Vagina (tissue), 2 donors: Measurements from ENCODE around the gene DEPP1. TPM values are rescaled to one million over a fixed set of nuclear protein-coding genes. Genes with fewer than 3 reads are reported as not detected.

ENCODE experiments used
- DNase-seq, 2 donors: peaks; one replicate each; pipeline ENCODE4 v3.0.0-alpha.2; 2017; ENCODE audit errors: extremely low spot score in 2 of 2
- H3K27ac ChIP-seq: fragments of 200-600 bp; sonication (generic); one replicate; pipeline ENCODE4 v1.5.1; 2019
- H3K27me3 ChIP-seq: fragments of 200-600 bp; sonication (generic); one replicate; pipeline ENCODE4 v1.5.1; 2019
- H3K36me3 ChIP-seq, 2 donors: fragments of 200-600 bp; sonication (generic); one replicate each; pipeline ENCODE4 v1.5.1; 2017 to 2019
- H3K4me1 ChIP-seq: fragments of 200-600 bp; sonication (generic); one replicate; pipeline ENCODE4 v1.5.1; 2019
- H3K4me3 ChIP-seq, 2 donors: fragments of 200-600 bp; sonication (generic); 1 replicate in 1 of 2; 2 replicates in 1 of 2; pipeline ENCODE4 v1.5.1; 2016 to 2019
- H3K9me3 ChIP-seq: fragments of 200-600 bp; sonication (generic); one replicate; pipeline ENCODE4 v1.5.1; 2019
- CTCF ChIP-seq, 3 experiments: fragments of 450-650 bp in 2 of 3; fragments of 200-600 bp in 1 of 3; sonication (generic) in 1 of 3; IDR thresholded peaks; one replicate each; pipeline ENCODE4 v1.5.1; 2017 to 2019; ENCODE audit warnings: antibody characterized with exemption in 3 of 3, mild to moderate bottlenecking in 2 of 3, moderate library complexity in 2 of 3
- POLR2A ChIP-seq, 2 donors: fragments of 450-650 bp; IDR thresholded peaks; one replicate each; pipeline ENCODE4 v1.6.1; 2017; ENCODE audit warnings: antibody characterized with exemption in 2 of 2, mild to moderate bottlenecking in 2 of 2, moderate library complexity in 2 of 2
- POLR2AphosphoS5 ChIP-seq, 2 donors: sonication (generic); formaldehyde crosslinking; IDR thresholded peaks; one replicate each; pipeline ENCODE4 v1.9.0; 2017; ENCODE audit warnings: antibody characterized with exemption in 2 of 2, mild to moderate bottlenecking in 2 of 2, low read depth in 1 of 2; ENCODE audit not compliant: insufficient read depth in 1 of 2
- intact Hi-C: fragments of 100-400 bp; cut with DNase I; formaldehyde crosslinking; loops from one replicate; pipeline ENCODE4 v1.15.1; 2023
- total RNA-seq: library from RNA; depleted of rRNA; stranded (reverse); fragments of >200 nt; gene quantifications from one replicate; pipeline ENCODE4 v1.2.3, GENCODE V29; 2016

Gene DEPP1
- total RNA-seq, 1 donor from 2014 or later: 155 TPM

GRCh38 chr10:44927352-44927751, 51.3 kb downstream of the DEPP1 start:
- intact Hi-C loops: no loop called here
- Histone ChIP-seq H3K9me3 (no peaks in the 10 kb centered on the region), H3K4me3 (no peak overlapping the region), H3K4me1 (no peaks in the 10 kb centered on the region), H3K36me3 (no peaks in the 10 kb centered on the region), H3K27me3 (no peaks in the 10 kb centered on the region), H3K27ac (no peak overlapping the region)
- DNase-seq: no peak
- TF ChIP-seq POLR2A (IDR thresholded peaks at IDR 0.05): no peak

GRCh38 chr10:44926751-44927351, 51.8 kb downstream of the DEPP1 start:
- no peak for TF ChIP-seq POLR2A (IDR thresholded peaks at IDR 0.05)
- TF ChIP-seq POLR2AphosphoS5 (IDR thresholded peaks at IDR 0.05; ENCODE audit: insufficient read depth in 1 of 2, low read depth in 1 of 2): no peak
- no peak for TF ChIP-seq CTCF (IDR thresholded peaks at IDR 0.05)
- no peaks in the 10 kb centered on the region for H3K9me3 ChIP-seq
- intact Hi-C loops: no loop called here
- H3K4me1 ChIP-seq: no peaks in the 10 kb centered on the region
- no peak for DNase-seq
- H3K36me3 ChIP-seq: no peaks in the 10 kb centered on the region
- H3K4me3 ChIP-seq: no peak overlapping the region
- H3K27ac ChIP-seq: no peak overlapping the region
- no peaks in the 10 kb centered on the region for H3K27me3 ChIP-seq

Other genes with a start within 250 kb of the DEPP1 start
- gene TMEM72, start 67.5 kb downstream of the DEPP1 start, total RNA-seq: not detected
- 29.2 TPM for gene RASSF4, start 19.0 kb downstream of the DEPP1 start, total RNA-seq
- gene ZNF22, start 22.1 kb upstream of the DEPP1 start, total RNA-seq: 20.6 TPM